Stimulated activated CD8-positive, alpha-beta memory T cell treated with anti-CD3 and anti-CD28 coated beads, Interleukin-2, amount 100 ng/mL, for 48 hours (primary cell): ENCODE results near the gene WIPF2.

ENCODE experiments used
- DNase-seq, 2 donors: peaks; one replicate each; pipeline ENCODE4 v3.0.0-alpha.2; 2020; ENCODE audit warnings: low read depth in 2 of 2

Gene WIPF2

DNA sequence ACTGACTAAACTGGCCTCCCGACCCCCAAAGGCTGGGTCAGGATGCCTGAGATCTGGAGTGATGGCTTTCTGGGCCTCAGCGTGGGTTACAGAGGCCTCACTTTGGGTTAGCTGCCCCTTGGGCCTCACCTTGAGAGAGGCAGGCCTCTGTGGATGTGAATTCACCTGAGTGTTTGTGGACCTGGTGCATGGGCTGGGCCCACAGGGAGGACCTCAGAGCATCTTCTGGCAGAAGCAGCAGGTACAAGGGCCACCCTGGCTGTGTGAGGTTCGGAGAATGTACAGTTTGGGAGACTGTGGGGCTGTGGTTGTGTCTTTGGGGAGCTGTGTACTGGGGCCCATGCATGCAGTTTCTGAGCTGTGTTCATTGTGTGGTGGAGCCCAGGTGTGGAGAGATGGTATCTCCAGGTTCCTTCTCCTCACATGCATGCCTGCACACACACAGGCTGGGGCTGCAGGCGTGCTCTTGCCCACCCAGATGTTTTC, 108.2 kb downstream of the WIPF2 start:
- DNase-seq, result no peak

DNA sequence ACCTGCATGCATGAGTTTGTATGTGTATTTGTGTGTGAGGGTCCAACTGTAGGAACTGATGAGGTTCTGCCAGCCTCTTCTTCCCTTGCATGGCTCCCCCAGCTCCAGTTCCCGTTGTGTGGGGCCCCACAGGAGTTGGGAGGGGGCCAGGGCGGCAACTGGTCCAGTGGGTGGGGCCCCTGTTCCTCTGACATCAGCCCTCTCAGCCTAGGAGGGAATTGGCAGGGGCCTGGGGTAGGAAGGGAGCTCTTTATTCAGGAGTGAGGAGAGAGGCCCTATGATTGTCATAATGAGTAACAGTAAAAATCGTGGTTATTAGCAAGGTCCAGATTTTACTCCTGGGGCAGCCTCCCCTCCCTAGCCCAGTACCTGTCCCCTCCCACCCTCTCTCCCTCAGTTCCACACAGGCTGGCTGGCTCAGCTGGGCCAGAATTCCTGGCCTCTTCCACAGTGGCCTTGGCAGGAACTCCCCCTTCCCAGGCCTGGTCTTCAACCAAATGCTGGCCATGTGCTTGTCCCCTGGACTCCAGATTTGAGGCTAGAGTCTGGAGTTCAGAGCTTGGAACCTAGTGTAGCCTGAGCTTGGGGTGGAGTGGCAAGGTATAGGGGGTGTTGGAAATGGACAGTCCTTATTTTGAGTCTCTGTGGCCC, 108.8 kb downstream of the WIPF2 start:
- no peak for DNase-seq

DNA sequence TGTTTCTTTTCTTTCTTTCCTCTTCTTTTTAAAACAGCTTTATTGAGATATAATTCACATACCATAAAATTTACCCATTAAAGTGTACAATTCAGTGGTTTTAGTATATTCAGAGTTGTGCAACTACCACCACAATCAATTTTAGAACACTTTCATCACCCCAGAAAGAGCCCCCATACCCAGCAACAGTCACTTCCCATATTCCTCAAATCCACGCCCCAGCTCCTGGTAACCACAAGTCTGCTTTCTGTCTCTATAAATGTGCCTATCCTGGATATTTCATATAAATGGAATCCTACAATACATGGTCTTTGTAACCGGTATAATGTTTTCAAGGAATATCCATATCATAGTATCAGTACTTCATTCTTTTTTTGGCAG, 109.3 kb downstream of the WIPF2 start:
- no peak for DNase-seq

DNA sequence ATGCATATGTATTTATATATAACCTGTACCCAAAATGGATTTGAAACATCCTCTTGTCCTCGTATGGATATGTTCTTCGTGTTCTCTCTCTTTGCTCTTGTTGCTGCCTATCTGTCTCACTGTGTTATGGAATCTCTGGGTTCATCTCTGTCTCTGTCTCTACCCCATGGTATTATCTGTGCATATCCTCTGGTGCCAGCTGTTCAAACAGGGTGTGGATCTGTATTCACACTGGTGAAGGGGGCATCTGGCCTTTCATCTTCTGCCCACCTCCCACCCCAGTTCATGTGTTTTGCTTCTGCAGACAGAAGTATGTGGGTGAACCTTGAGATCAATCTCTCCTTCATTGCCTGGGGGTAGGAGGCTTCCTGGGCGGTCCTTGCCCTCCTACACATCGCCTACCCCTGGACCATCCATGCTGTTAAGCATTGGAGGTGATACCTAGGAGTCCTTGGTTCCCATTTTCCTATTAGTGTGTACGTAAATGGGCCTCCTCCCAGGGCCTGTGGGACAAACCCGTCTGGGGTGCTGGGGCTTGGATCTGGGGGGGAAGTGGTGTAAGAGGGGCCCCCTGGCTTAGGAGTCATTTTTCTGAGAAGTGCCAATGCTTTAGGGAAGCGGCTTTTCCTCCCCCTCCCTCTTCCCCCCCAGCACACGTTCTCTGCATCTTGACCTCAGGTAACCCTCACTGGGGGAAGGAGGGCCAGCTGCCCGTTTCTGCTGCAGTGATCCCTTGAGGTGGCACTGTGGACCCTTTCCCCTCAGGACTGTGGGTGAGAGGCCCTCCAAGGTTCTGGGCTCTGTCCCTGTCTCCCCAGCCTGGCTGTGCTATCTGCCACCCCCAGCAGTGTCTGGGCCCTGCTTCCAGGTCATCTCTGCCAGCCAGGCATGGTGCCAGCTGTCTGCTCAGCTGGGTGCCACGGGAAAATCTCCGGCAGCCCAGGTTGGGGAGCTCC, 111.0 kb downstream of the WIPF2 start:
- DNase-seq, result no peak

DNA sequence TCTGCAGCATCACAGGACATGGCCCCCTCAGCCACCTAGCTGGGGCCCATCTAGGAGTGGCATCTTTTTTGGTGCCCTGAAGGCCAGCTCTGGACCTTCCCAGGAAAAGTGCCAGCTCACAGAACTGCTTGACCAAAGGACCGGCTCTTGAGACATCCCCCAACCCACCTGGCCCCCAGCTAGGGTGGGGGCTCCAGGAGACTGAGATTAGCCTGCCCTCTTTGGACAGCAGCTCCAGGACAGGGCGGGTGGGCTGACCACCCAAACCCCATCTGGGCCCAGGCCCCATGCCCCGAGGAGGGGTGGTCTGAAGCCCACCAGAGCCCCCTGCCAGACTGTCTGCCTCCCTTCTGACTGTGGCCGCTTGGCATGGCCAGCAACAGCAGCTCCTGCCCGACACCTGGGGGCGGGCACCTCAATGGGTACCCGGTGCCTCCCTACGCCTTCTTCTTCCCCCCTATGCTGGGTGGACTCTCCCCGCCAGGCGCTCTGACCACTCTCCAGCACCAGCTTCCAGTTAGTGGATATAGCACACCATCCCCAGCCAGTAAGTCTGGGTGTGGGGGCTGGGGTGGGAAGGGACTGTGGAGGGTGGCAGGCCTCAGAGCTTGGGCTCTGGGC, 111.9 kb downstream of the WIPF2 start:
- DNase-seq, result no peak

DNA sequence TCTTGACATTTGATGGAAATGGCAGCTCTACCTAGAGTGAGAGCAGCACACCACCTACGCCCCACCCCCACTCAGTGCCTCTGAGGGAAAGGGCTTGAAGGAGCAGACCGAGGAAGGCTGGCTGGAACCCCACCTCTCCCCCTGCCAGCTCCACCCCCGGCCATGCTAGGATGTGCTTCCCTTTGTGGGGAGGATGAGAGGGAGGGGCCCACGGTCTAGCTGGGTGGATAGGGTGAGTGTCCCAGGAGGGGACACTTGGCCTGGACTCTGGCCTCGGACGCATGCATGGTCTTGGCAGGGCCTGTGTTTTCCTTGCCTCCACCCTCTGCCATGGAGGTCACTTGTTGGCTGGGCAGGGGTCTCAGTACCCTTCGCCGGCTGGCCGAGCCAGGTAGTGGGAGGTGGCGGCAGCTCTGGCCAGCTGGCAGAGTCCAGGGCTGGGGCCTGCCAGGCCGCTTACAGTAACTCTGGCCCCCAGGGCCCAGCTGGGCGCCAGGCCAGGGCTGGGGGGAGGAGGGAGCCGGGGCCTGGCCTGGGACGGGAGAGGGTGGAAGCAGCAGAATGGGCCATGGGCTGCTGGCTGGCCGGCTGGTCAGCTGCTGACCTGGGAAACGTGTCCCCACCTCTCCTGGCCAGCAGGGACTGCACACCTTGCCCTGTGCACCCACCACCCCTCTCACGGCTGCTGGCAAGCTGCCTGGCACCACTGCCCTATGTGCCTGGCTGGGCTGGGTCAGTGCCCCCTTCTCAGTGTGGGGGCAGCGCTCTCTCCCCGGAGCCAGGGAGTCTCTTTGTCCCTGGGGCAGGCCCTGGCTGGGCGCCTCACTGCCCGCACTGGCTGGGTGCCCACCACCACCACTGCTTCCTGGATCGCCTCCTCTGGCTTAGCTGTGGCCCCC, 112.9 kb downstream of the WIPF2 start:
- no peak for DNase-seq
